Measurements from ENCODE around the gene DDX56.
"Not testable (repeated sequence)": the region's sequence is repeated elsewhere in the genome, so short reads cannot be mapped to it uniquely, and the experiment has no call there.

The DDX56 gene

GRCh38 chr7:44573464-44574286, at the start of gene DDX56:
TSS of gene DDX56 (minus strand) at chr7:44573908. CDS start at chr7:44573895, 13 bp downstream.
- FAIRE-seq (peak; percentile 62), DNase-seq (ENCODE audit: low spot score) (peak; percentile 93)

GRCh38 chr7:44622342-44623151, 48.8 kb upstream of the DDX56 start:
- FAIRE-seq (no peak), DNase-seq (ENCODE audit: low spot score) (no peak)

GRCh38 chr7:44621750-44622103, 48.0 kb upstream of the DDX56 start:
- FAIRE-seq (no peak), DNase-seq (ENCODE audit: low spot score) (no peak)

- FAIRE-seq (no peak), DNase-seq (ENCODE audit: low spot score) (no peak)
Observed at GRCh38 chr7:44621034-44621749, 47.5 kb upstream of the DDX56 start.

GRCh38 chr7:44618753-44619152, 45.0 kb upstream of the DDX56 start:
- DNase-seq (ENCODE audit: low spot score) (peak; percentile 21), FAIRE-seq (no peak)

GRCh38 chr7:44618045-44618444, 44.3 kb upstream of the DDX56 start:
- DNase-seq (ENCODE audit: low spot score) (no peak), FAIRE-seq (no peak)

- FAIRE-seq: peak; percentile 69
- DNase-seq (ENCODE audit: low spot score): peak; percentile 30
Observed at GRCh38 chr7:44617225-44617890, 43.6 kb upstream of the DDX56 start.

- DNase-seq (ENCODE audit: low spot score) (no peak), FAIRE-seq (peak; percentile 50)
Observed at GRCh38 chr7:44616545-44616944, 42.8 kb upstream of the DDX56 start.

- FAIRE-seq (no peak), DNase-seq (ENCODE audit: low spot score) (no peak)
Observed at GRCh38 chr7:44615793-44616192, 42.1 kb upstream of the DDX56 start.

GRCh38 chr7:44615149-44615611, 41.5 kb upstream of the DDX56 start:
- FAIRE-seq: no peak
- no peak for DNase-seq (ENCODE audit: low spot score)

GRCh38 chr7:44609829-44610228, 36.1 kb upstream of the DDX56 start:
- FAIRE-seq (no peak), DNase-seq (ENCODE audit: low spot score) (no peak)

- no peak for DNase-seq (ENCODE audit: low spot score)
- FAIRE-seq: no peak
Observed at GRCh38 chr7:44608916-44609648, 35.4 kb upstream of the DDX56 start.

GRCh38 chr7:44607141-44608068, 33.7 kb upstream of the DDX56 start:
- FAIRE-seq: no peak
- DNase-seq (ENCODE audit: low spot score): no peak

- DNase-seq (ENCODE audit: low spot score): peak; percentile 94
- peak; percentile 76 for FAIRE-seq
Observed at GRCh38 chr7:44606341-44607140, 32.8 kb upstream of the DDX56 start, which contains the start of gene OGDH. TSS of gene OGDH (plus strand) at chr7:44606627. CDS start at chr7:44624344, 17,717 bp downstream.

- no peak for FAIRE-seq
- DNase-seq (ENCODE audit: low spot score): no peak
Observed at GRCh38 chr7:44604941-44605340, 31.2 kb upstream of the DDX56 start.

- DNase-seq (ENCODE audit: low spot score): no peak
- FAIRE-seq: no peak
Observed at GRCh38 chr7:44603193-44603592, 29.5 kb upstream of the DDX56 start.

GRCh38 chr7:44602576-44602910, 28.8 kb upstream of the DDX56 start:
- DNase-seq (ENCODE audit: low spot score) (no peak), FAIRE-seq (no peak)

- no peak for FAIRE-seq
- DNase-seq (ENCODE audit: low spot score): no peak
Observed at GRCh38 chr7:44599222-44599621, 25.5 kb upstream of the DDX56 start.

GRCh38 chr7:44597181-44597580, 23.5 kb upstream of the DDX56 start:
- not testable (repeated sequence) for DNase-seq (ENCODE audit: low spot score); FAIRE-seq
